ENCODE data around the gene BAZ1A. TPM values are rescaled to one million over a fixed set of nuclear protein-coding genes. Genes with fewer than 3 reads are reported as not detected.

Gene BAZ1A
- total RNA-seq, 1 experiment from 2014 or later, result 17.3 TPM

DNA sequence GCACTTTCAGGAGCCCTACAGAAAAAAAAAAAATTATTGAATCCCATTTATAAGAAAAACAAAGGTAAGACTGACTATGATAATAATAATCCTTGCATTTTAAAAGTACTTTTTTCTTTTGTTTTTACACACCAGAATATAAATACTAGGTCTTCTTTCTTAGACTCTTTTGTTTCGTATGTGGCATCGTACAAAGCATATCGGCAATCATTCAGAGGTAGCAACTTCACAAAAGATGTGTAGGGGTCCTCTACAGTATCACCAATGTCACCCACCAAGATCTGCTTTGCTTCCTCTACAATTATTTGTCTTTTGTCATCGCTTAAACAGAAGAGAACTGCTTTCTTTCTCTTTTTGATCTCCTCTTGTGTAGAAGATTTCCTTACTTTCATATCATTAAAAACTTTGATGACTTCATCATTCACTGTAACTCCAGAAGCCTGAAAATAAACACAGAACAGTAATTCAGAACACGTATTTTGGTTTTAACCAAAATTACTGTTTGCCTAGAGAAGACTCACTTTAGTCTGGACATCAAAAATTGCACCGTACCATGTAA lies 162.0 kb downstream of the BAZ1A start:
- CTCF ChIA-PET, result interaction anchor here (0.6 kb wide), 3 partner anchors 36 to 407 kb away, joined by 3 to 9 read pairs (median 3); no protein-coding TSS in a partner anchor
- no peaks in the 10 kb centered on the region for H3K9me3 ChIP-seq (ENCODE audit: insufficient read depth, low read depth)
- H3K4me1 ChIP-seq (replicated peaks; ENCODE audit: insufficient read depth), result peaks cover 7% of the 10 kb centered on the region
- DNase-seq, result no peak
- H4K20me1 ChIP-seq (ENCODE audit: insufficient read depth), result no peaks in the 10 kb centered on the region
- no peaks in the 10 kb centered on the region for H3K27me3 ChIP-seq (ENCODE audit: insufficient read depth, low read depth)
- peak overlapping the region; percentile 93 for H3K4me2 ChIP-seq
- BruUV-seq (replicated peaks), result TSS peak; percentile 73
- POLR2A ChIA-PET (ENCODE audit: unreplicated experiment), result no interaction called here
- peak overlapping the region; percentile 84 for H2AFZ ChIP-seq
- H3F3A ChIP-seq (ENCODE audit: insufficient read depth, low read depth), result peaks cover 7% of the 10 kb centered on the region
- peaks cover 13% of the 10 kb centered on the region for H3K79me2 ChIP-seq (ENCODE audit: low read depth)
- H3K27ac ChIP-seq, result peak overlapping the region; percentile 69
- H3K36me3 ChIP-seq (ENCODE audit: low read depth), result no peaks in the 10 kb centered on the region
- intact Hi-C loops (cut with micrococcal nuclease; ENCODE audit: unreplicated experiment), result loop anchor here (5.0 kb wide), 1 partner anchor 36 kb away; no protein-coding TSS in a partner anchor
- peak overlapping the region; percentile 82 for H3K4me3 ChIP-seq
- no peaks in the 10 kb centered on the region; the same call in 1 of the 2 replicates for H3K9me2 ChIP-seq (ENCODE audit: insufficient read depth)
- TF ChIP-seq EZH2 (IDR thresholded peaks at IDR 0.05; ENCODE audit: low read depth), result no peak
- TF ChIP-seq, protein P1, sequence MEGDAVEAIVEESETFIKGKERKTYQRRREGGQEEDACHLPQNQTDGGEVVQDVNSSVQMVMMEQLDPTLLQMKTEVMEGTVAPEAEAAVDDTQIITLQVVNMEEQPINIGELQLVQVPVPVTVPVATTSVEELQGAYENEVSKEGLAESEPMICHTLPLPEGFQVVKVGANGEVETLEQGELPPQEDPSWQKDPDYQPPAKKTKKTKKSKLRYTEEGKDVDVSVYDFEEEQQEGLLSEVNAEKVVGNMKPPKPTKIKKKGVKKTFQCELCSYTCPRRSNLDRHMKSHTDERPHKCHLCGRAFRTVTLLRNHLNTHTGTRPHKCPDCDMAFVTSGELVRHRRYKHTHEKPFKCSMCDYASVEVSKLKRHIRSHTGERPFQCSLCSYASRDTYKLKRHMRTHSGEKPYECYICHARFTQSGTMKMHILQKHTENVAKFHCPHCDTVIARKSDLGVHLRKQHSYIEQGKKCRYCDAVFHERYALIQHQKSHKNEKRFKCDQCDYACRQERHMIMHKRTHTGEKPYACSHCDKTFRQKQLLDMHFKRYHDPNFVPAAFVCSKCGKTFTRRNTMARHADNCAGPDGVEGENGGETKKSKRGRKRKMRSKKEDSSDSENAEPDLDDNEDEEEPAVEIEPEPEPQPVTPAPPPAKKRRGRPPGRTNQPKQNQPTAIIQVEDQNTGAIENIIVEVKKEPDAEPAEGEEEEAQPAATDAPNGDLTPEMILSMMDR (conservative IDR thresholded peaks at IDR 0.05), result no peak

DNA sequence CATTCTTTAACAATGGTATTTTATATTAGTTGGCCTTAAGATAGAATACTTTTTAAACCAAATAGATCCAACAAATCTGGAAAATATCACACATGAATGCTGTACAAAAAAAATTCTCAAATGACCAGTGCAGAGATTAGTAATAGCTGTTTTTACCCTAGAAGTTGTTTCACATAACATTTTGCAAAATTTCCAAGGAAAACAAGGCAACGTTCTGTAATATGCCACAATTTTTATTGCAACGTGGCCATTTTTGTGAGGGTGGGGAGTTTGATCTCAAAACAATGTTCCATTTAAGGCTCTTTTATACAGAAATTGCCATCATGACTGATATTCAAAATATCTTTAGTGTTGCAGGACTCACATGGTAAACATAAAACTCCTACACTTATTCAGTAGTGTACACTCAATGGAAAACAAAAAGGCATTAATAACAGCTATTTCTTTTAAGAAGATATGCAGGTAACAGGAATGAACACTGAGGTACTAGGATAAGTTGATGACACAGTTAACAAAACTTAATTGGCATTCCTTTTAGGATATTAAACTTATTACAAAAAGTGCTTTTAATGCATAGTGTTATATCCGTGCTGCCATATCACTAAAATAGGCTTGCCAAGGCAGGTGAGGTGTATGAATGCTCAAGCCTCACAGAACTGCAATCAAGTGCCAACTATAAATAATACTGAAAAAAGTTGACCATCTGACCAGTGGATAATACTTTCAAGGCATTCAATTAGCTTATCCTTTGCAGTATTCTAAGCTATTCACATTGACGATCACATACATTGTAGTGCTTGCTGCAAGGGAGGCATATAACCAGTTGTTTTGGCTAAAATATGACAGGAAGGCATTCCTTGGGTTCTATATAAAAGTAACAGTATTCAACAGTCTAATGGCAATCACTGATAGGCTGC lies 163.1 kb downstream of the BAZ1A start:
- Histone ChIP-seq H3K9me2 (ENCODE audit: insufficient read depth) (no peaks in the 10 kb centered on the region; the same call in 1 of the 2 replicates), H2AFZ (no peak overlapping the region), H3K27ac (no peak overlapping the region), H3K4me3 (no peak overlapping the region), H4K20me1 (ENCODE audit: insufficient read depth) (no peaks in the 10 kb centered on the region), H3F3A (ENCODE audit: insufficient read depth, low read depth) (peaks cover 7% of the 10 kb centered on the region), H3K36me3 (ENCODE audit: low read depth) (no peaks in the 10 kb centered on the region), H3K4me2 (no peak overlapping the region), H3K27me3 (ENCODE audit: insufficient read depth, low read depth) (no peaks in the 10 kb centered on the region), H3K9me3 (ENCODE audit: insufficient read depth, low read depth) (no peaks in the 10 kb centered on the region), H3K79me2 (ENCODE audit: low read depth) (peaks cover 13% of the 10 kb centered on the region), H3K4me1 (replicated peaks; ENCODE audit: insufficient read depth) (peaks cover 7% of the 10 kb centered on the region)
- DNase-seq, result no peak
- CTCF ChIA-PET, result no interaction called here
- TF ChIP-seq, protein P1 (conservative IDR thresholded peaks at IDR 0.05), result no peak
- TF ChIP-seq EZH2 (IDR thresholded peaks at IDR 0.05; ENCODE audit: low read depth), result no peak
- POLR2A ChIA-PET (ENCODE audit: unreplicated experiment), result interaction anchor here (0.6 kb wide), 2 partner anchors 10 to 21 kb away, joined by 4 read pairs; no protein-coding TSS in a partner anchor
- intact Hi-C loops (cut with micrococcal nuclease; ENCODE audit: unreplicated experiment), result loop anchor here (5.0 kb wide), 1 partner anchor 35 kb away; no protein-coding TSS in a partner anchor
- no TSS peak for BruUV-seq (replicated peaks)

DNA sequence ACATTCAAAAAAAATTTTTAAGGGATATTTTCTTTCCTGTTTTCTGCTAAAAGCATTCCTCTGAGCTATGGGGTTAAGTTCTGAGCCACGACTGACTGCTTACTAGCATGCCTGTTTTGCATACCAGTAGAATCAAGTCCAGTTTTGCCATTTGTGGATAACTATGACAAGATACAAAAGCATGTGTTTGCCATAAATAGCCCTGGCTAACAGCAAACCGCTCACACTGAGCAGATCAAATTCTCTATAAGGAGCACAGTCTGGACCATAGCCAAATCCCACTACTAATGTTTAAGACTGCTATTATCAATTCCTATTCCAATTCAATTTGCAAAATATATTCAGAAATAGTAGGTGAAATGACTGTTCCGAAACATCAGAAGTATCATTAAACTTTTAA lies 164.0 kb downstream of the BAZ1A start:
- Histone ChIP-seq H3K27ac (no peak overlapping the region), H3K36me3 (ENCODE audit: low read depth) (no peaks in the 10 kb centered on the region), H3K9me2 (ENCODE audit: insufficient read depth) (no peaks in the 10 kb centered on the region; the same call in 1 of the 2 replicates), H3K9me3 (ENCODE audit: insufficient read depth, low read depth) (no peaks in the 10 kb centered on the region), H3K4me3 (no peak overlapping the region), H3K4me2 (no peak overlapping the region), H4K20me1 (ENCODE audit: insufficient read depth) (no peaks in the 10 kb centered on the region), H3K4me1 (replicated peaks; ENCODE audit: insufficient read depth) (peaks cover 7% of the 10 kb centered on the region), H2AFZ (no peak overlapping the region), H3F3A (ENCODE audit: insufficient read depth, low read depth) (peaks cover 7% of the 10 kb centered on the region), H3K27me3 (ENCODE audit: insufficient read depth, low read depth) (no peaks in the 10 kb centered on the region), H3K79me2 (ENCODE audit: low read depth) (peaks cover 13% of the 10 kb centered on the region)
- DNase-seq, result no peak
- intact Hi-C loops (cut with micrococcal nuclease; ENCODE audit: unreplicated experiment), result loop anchor here (5.0 kb wide), 1 partner anchor 34 kb away; no protein-coding TSS in a partner anchor
- BruUV-seq (replicated peaks), result no TSS peak
- TF ChIP-seq, protein P1 (conservative IDR thresholded peaks at IDR 0.05), result no peak
- no peak for TF ChIP-seq EZH2 (IDR thresholded peaks at IDR 0.05; ENCODE audit: low read depth)
- ChIA-PET CTCF (interaction anchor here (0.6 kb wide), 2 partner anchors 12 to 34 kb away, joined by 3 to 6 read pairs; no protein-coding TSS in a partner anchor), POLR2A (ENCODE audit: unreplicated experiment) (no interaction called here)
